Posterior vena cava (tissue), 2 donors: ENCODE data around the gene UBE2S. TPM values are rescaled to one million over a fixed set of nuclear protein-coding genes. Genes with fewer than 3 reads are reported as not detected.

Experiments
- DNase-seq: peaks from one replicate; pipeline ENCODE4 v3.0.0-alpha.2; 2020; ENCODE audit warnings: low spot score
- intact Hi-C, 2 donors: fragments of 100-400 bp; cut with DNase I; formaldehyde crosslinking; loops; one replicate each; pipeline versions ENCODE4 v1.14.1 to v1.14.2; 2022 to 2023
- total RNA-seq, 2 donors: library from RNA; stranded (reverse); fragmentation: NEBNext Ultra II Directional; extraction: Animal tissue kit (Norgen Biotek cat#: 25700); gene quantifications; one replicate each; pipeline ENCODE4 v1.2.1, GENCODE V29; 2021
- donor health status: DM: yes; HTN: yes; CAD: no.
- donor health status: DM: yes; HTN: yes; CAD: no.

The UBE2S gene
- total RNA-seq, 2 donors from 2014 or later, result 17.6 to 23.3 TPM

GRCh38 chr19:55353803-55354697 lies 53.5 kb downstream of the UBE2S start:
- intact Hi-C loops, result no loop called here
- DNase-seq, result peak; percentile 84

GRCh38 chr19:55353356-55353802 lies 54.2 kb downstream of the UBE2S start:
- DNase-seq, result no peak
- intact Hi-C loops, result no loop called here

- DNase-seq, result no peak
- intact Hi-C loops, result loop anchor here in 1 of 2 donors (1.0 kb wide), 1 partner anchor 48 kb away; no protein-coding TSS in a partner anchor
Observed at GRCh38 chr19:55352549-55353145, 54.9 kb downstream of the UBE2S start.

- DNase-seq, result no peak
Observed at GRCh38 chr19:55352040-55352439, 55.5 kb downstream of the UBE2S start.

GRCh38 chr19:55350620-55351315 lies 56.8 kb downstream of the UBE2S start:
- intact Hi-C loops, result no loop called here
- no peak for DNase-seq

More at GRCh38 chr19:55352040-55352439, 55.5 kb downstream of the UBE2S start:
- intact Hi-C loops, result loop anchor here in 1 of 2 donors (1.0 kb wide), 1 partner anchor 48 kb away; no protein-coding TSS in a partner anchor

Other genes starting within 250 kb of the UBE2S start
- not detected for gene DNAAF3, start 241.2 kb downstream of the UBE2S start, total RNA-seq
- gene SYT5, start 227.5 kb downstream of the UBE2S start, total RNA-seq, result not detected
- gene PTPRH, start 198.3 kb downstream of the UBE2S start, total RNA-seq, result 1 to 10 TPM in 1 of 2 donors, under 1 TPM in 1; 0.81 to 1.6 TPM
- 1 to 10 TPM; 1.6 to 1.7 TPM for gene TMEM86B, start 179.0 kb downstream of the UBE2S start, total RNA-seq
- gene PPP6R1, start 148.8 kb downstream of the UBE2S start, total RNA-seq, result 10 to 100 TPM; 40.6 to 46.0 TPM
- gene HSPBP1, start 127.7 kb downstream of the UBE2S start, total RNA-seq, result 10 to 100 TPM; 19.8 to 20.1 TPM
- gene BRSK1, start 123.8 kb downstream of the UBE2S start, total RNA-seq, result 1 to 10 TPM; 7.2 to 9.2 TPM
- 1 to 10 TPM; 1.9 to 5.4 TPM for gene TMEM150B, start 82.4 kb downstream of the UBE2S start, total RNA-seq
- gene KMT5C, start 67.9 kb downstream of the UBE2S start, total RNA-seq, result 1 to 10 TPM; 3.9 to 6.3 TPM
- 1 to 10 TPM in 1 of 2 donors, not detected in 1; 1.3 TPM for gene COX6B2, start 53.1 kb downstream of the UBE2S start, total RNA-seq
- gene GARIN5B, start 44.5 kb downstream of the UBE2S start, total RNA-seq, result not detected
- gene IL11, start 37.3 kb downstream of the UBE2S start, total RNA-seq, result not detected
- gene TMEM190, start 31.0 kb downstream of the UBE2S start, total RNA-seq, result not detected
- gene TMEM238, start 23.5 kb downstream of the UBE2S start, total RNA-seq, result under 1 TPM; 0.69 to 0.90 TPM
- gene RPL28, start 21.9 kb downstream of the UBE2S start, total RNA-seq, result 1,000 to 10,000 TPM in 1 of 2 donors, 100 to 1,000 TPM in 1; 882 to 1,056 TPM
- not detected for gene SHISA7, start 35.5 kb upstream of the UBE2S start, total RNA-seq
- gene ISOC2, start 53.9 kb upstream of the UBE2S start, total RNA-seq, result 10 to 100 TPM; 23.1 to 25.1 TPM
- gene C19orf85, start 57.0 kb upstream of the UBE2S start, total RNA-seq, result not detected
- gene ZNF628, start 68.8 kb upstream of the UBE2S start, total RNA-seq, result 1 to 10 TPM; 5.7 to 7.9 TPM
- gene NAT14, start 77.4 kb upstream of the UBE2S start, total RNA-seq, result 10 to 100 TPM; 15.8 to 16.3 TPM
- 10 to 100 TPM; 32.4 to 40.6 TPM for gene SSC5D, start 80.6 kb upstream of the UBE2S start, total RNA-seq
- gene SBK2, start 129.3 kb upstream of the UBE2S start, total RNA-seq, result not detected
- not detected for gene SBK3, start 137.8 kb upstream of the UBE2S start, total RNA-seq
- 1 to 10 TPM; 7.4 to 7.6 TPM for gene ZNF579, start 173.1 kb upstream of the UBE2S start, total RNA-seq
- 1 to 10 TPM; 7.8 to 9.7 TPM for gene FIZ1, start 191.7 kb upstream of the UBE2S start, total RNA-seq
- 10 to 100 TPM; 10.6 to 11.1 TPM for gene ZNF524, start 192.5 kb upstream of the UBE2S start, total RNA-seq
- gene ZNF865, start 197.9 kb upstream of the UBE2S start, total RNA-seq, result 10 to 100 TPM; 10.1 to 12.6 TPM
- 1 to 10 TPM; 3.6 to 4.3 TPM for gene ZNF784, start 216.8 kb upstream of the UBE2S start, total RNA-seq
- gene ZNF580, start 233.2 kb upstream of the UBE2S start, total RNA-seq, result 10 to 100 TPM; 32.0 to 36.7 TPM
- gene ZNF581, start 235.9 kb upstream of the UBE2S start, total RNA-seq, result 10 to 100 TPM in 1 of 2 donors, 1 to 10 TPM in 1; 8.0 to 12.0 TPM
- 10 to 100 TPM in 1 of 2 donors, 1 to 10 TPM in 1; 8.6 to 13.6 TPM for gene CCDC106, start 240.4 kb upstream of the UBE2S start, total RNA-seq
- gene U2AF2, start 247.2 kb upstream of the UBE2S start, total RNA-seq, result 10 to 100 TPM; 89.3 to 91.7 TPM